GM18502 (cell line): ENCODE data around the gene GDPD1.
"Not testable (repeated sequence)": the region's sequence is repeated elsewhere in the genome, so short reads cannot be mapped to it uniquely, and the experiment has no call there.

ENCODE experiments used
- ATAC-seq: cut with Tn5 transposase; IDR thresholded peaks from one replicate; pipeline ENCODE4 v1.9.1; 2021; ENCODE audit warnings: mild to moderate bottlenecking; ENCODE audit not compliant: unreplicated experiment, poor library complexity

Gene GDPD1

DNA sequence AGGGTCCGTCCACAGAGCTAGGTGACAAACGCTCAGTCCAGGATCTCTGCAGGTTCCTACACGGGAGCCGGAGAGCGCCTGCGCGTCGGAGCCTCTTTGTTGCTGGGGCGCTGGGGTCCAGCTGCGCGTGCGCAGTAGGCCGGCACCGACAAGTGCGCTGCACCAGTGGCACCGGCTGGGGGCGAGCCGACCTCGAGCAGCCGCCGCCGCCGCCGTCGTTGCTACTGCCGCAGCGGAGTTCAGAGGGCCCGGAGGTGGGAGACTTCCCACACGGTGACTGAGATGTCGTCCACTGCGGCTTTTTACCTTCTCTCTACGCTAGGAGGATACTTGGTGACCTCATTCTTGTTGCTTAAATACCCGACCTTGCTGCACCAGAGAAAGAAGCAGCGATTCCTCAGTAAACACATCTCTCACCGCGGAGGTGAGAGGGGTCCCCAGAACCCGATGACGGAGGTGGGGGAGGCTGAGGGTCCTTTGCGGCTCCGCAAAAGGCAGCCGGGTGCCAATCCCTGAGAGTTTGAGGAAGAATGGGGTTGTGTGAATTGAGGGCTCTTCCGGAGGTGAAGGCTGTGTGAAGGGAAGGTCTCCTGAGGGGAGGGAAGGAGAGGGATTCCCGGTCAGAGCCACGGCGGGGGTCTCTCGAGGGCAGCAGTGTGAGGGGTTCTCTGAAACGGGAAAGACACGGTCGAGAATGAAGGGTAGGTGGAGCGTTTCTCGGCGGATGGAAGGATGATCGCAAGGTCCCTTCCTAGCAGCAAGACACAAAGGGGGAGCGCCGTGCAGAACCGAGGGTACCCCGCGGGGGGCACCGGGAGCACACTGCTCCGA lies at the start of gene GDPD1:
GDPD1 (plus strand) TSS at position 184 of the 831 bp plus-strand sequence; CDS start at position 283, 99 bp downstream.
- ATAC-seq: peak; percentile 94

GRCh38 chr17:59172436-59173004 lies 47.8 kb upstream of the GDPD1 start:
- no peak for ATAC-seq

DNA sequence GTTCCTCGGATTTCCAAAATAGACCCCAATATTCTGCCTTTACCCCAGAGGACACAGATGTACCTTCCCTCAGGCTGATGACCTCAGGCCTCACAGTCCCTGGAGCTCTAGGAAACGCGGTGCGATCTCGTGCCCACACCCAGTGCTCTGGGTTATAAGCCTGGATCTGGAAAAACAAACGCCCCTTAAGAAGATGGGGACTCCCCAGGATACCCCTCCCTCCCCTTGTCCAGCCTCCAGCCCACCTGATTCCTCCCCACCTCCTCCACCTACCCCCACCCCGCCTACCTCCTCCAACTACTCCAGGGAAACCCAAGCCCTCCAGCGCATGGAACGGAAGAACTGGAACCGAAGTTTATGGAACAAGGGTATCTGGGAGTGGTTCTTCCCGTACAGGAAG lies 45.6 kb upstream of the GDPD1 start:
- no peak for ATAC-seq

GRCh38 chr17:59175076-59175475 lies 45.2 kb upstream of the GDPD1 start:
- no peak for ATAC-seq

DNA sequence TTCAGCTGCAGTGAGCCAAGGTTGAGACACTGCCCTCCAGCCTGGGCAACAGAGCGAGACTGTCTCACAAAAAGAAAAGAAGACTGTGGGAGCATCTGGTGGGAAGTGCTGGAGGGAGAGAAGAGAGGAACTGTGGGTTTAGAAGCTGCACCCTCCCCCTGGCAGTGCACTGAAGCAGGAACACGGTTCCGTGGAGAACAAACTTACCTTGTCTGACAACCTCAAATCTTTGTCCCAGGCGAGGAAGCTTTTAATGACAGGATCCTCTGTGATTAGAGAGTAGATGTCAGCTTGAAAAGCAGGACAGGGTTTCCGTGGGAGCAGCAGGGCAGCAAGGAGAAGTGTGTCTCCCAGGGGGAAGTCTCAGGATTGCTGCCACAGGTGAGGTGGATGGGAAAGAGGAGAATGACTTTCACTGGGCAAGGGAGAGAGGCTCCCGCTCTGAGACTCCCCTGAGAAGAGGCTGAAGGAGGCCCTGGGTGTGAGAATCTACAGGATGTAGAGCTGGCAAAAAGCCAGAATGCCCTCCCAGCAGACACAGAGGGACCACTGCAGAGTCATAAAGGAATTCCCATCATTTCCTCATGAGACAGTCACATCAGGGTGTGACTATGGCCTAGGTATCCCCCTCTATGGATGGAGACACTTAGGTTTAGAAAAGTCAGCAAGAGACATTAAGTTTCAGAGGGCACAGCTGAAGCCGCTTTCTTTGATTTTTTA lies 41.9 kb upstream of the GDPD1 start:
- ATAC-seq: no peak

- ATAC-seq: not testable (repeated sequence)
These were observed 40.7 kb upstream of the GDPD1 start for GRCh38 chr17:59179601-59180000.

DNA sequence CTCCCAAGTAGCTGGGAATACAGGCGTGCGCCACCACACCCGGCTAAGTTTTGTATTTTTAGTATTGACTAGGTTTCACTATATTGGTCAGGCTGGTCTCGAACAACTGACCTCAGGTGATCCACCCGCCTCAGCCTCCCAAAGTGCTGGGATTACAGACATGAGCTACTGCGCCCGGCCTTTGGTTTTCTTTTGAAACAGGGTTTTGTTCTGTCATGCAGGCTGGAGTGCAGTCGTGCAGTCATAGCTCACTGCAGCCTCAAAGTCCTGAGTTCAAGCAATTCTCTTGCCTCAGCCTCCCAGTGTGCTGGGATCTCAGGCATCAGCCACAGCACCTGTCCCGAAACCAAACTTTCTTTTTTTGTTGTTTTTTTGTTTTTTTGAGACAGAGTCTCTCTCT lies 39.7 kb upstream of the GDPD1 start:
- ATAC-seq: no peak

DNA sequence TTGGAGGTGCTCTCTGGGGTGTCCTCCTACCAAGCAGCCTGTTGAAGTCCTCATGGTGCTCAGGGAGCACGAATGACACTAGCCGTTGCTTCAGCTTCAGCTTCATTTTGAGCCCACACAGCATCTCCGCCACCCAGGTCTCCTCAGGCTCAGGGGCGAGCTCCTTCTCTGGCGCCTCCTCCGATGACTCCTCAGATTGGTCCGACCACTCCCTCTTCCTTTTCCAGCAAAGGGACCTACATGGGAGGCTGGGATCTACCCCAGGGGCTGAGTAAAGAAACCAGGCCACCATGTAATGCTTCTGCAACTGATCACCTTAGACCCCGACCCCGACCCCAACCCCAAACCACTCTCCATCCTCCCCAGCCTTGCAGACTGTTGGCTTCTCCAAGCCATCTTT lies 38.8 kb upstream of the GDPD1 start:
- ATAC-seq: no peak

DNA sequence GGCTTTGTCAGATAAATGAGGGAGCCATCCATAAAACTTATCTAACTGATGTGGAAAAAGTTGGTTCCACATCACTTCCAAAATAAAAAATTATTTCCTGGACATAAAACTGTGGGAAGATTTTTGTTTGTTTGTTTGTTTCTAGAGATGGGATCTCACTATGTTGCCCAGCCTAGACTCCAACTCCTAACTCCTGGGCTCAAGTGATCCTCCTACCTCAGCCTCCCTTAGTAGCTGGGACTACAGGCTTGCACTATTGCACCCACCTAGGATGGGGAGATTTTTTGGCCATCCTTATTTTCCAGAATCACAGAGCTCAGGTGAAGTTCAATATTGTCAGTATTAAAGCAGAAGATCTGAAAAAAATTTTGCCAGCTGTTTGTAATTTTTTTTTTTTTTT lies 34.3 kb upstream of the GDPD1 start:
- ATAC-seq: no peak

DNA sequence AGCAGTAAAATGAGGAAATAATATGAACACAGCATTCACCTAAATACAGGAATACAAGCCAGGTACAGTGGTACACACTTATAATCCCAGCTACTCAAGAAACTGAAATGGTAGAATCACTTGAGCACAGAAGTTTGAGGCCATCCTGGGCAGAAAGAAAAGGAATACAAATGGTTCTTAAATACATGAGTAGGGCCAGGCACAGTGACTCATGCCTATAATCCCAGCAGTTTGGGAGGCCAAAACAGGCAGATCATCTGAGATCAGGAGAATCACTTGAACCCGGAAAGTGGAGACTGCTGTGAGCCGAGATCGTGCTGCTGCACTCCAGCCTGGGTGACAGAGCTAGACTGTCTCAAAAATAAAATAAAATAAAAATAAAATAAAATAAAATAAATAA lies 33.5 kb upstream of the GDPD1 start:
- no peak for ATAC-seq

- ATAC-seq: no peak
These were observed 29.5 kb upstream of the GDPD1 start for GRCh38 chr17:59190806-59191205.

DNA sequence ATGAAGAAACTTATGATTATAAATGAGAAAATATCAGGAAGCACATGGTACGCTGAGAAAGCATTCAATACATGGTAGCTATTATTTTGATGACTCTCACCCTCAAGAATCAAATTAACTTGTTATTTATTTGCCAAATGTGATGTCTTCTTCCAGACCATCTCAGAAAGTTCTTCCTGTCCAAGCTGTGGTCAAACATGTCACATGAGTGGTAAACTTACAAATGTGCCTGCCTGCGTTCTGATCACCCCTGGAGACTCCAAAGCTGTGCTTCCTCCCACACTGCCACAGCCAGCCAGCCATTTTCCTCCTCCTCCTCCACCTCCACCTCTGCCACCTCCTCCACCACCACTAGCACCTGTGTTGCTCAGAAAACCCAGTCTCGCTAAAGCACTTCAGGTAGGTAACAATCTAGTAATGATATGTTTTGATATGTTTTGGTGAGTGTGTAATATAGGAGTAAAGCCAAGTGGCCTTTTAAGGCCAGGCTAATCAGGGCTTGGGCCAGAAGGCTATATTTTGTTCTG lies 26.9 kb upstream of the GDPD1 start:
- ATAC-seq: no peak

DNA sequence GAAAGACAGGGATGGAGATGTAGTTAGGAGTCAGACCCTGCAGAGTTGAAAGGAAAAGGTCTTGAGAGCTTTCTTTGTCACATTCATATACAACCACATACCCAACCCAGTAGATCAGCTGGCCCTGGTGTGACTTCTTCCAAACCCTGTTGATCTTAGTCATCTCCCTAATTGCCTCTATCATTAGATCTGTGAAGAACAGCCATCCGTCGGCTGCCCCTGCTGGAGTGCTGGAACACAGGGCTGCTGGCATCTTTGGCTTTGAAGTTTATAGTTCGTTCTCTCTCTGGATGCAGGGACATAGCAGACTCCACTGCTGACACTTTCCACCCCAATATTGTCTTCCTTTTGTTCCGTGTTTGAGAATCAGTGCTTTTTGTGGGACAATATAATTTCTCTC lies 20.9 kb upstream of the GDPD1 start:
- no peak for ATAC-seq

GRCh38 chr17:59202320-59202719 lies 18.0 kb upstream of the GDPD1 start:
- ATAC-seq: no peak

- no peak for ATAC-seq
These were observed 941 bp upstream of the GDPD1 start for GRCh38 chr17:59219370-59219769.

- no peak for ATAC-seq
These were observed 351 bp upstream of the GDPD1 start for GRCh38 chr17:59219992-59220327.

DNA sequence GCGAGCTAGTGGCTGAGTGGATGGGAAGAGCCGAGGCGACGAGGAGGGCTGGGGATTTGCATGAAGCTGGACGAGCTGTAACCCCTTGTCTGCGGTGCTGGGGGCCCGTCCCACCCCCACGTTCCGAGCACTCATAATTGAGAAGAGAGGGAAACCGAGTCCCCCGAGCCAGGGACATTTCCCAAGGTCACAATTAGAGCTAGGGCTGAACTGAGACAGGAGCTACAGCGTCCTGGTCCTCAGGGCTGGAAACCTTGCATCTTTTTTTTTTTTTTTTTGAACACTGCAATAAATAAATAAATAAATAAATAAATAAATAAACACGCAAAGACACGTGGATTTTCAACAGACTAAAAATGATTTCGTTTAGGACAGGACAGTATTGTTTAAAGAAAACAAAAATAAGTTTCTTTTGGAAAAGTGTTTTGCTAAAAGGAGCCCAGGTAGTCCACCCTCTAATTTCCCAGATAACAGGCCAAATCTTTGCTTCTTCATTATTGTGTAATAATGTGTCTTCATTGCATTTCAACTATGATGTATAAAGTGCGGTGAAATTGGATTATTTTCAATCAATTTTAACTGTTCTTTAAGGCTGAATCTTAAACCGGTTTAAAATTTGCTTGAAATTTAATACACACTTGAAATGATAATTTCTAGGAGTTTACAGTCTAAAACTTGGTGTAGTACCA lies 992 bp downstream of the GDPD1 start:
- ATAC-seq: no peak

- ATAC-seq: no peak
These were observed 3.5 kb downstream of the GDPD1 start for GRCh38 chr17:59223813-59224212.

GRCh38 chr17:59228588-59228987 lies 8.3 kb downstream of the GDPD1 start:
- ATAC-seq: not testable (repeated sequence)

DNA sequence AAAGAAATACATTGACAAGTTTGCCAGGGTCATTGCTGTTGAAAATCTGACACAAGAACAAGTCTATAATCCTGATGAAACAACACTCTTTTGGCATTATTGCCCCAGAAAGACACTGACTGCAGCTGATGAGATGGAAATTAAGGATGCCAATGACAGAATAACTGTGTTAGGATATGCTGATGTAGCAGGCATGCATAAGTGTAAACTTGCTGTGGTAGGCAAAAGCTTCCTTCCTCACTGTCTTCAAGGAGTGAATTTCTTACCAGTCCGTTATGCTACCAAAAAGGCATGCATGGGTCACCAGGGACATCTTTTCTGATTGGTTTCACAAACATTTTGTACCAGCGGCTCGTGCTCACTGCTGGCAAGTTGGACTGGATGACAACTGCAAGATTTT lies 10.5 kb downstream of the GDPD1 start:
- no peak for ATAC-seq

DNA sequence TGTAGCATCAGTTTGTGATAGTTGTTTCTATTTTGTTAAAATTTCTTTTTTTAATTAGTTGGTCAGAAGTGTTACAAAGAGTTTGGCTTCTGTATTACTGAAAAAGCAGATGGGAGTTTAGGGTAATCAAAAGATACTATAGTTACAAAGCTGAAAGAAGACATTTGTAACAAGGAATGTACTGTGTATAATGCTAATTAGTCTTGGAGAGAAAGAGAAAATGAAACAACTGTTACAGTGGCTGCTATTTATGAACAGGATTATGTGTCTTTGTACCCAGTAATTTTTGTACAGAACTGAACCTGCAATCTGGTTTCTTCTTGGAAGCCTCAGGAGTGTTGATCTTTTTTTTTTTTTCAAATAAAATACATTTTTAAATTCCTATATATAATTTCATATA lies 14.3 kb downstream of the GDPD1 start:
- ATAC-seq: no peak
